CD4-positive, alpha-beta T cell treated with Interleukin-4 for 4 hours (primary cell): ENCODE measurements around the gene NDUFAF4.

Source experiments
- DNase-seq: peaks from one replicate; pipeline ENCODE4 v3.0.0-alpha.2; 2020

NDUFAF4 gene

DNA sequence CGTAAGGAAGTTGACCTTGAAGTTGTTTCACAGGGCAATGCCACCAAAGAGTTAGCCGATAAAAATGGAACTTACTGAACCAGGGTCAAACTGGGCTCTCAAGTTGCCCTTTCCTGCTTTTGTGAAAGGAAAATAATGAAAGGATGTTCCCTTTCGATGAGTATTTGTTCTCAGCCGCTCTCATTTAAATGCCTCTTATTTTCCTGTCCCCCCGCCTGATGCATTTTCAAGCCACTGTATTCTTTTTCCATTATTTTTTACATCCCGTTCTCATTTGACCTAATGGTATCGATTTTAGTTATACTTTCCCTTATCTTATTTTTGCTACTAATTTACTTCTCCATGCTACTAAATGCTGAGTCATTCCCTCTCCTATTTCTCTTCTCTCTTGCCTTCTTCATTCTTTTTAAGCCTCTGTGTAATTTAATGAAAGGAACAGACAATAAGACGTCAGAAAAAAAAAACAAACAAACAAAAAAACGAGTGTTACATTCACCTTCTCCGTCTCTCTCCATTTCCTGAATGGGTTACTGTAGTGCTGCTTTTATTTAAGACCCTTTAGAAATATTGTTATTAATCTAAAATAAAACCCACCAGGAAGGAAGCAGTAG is 655 bp upstream of the NDUFAF4 start:
- DNase-seq = no peak

DNA sequence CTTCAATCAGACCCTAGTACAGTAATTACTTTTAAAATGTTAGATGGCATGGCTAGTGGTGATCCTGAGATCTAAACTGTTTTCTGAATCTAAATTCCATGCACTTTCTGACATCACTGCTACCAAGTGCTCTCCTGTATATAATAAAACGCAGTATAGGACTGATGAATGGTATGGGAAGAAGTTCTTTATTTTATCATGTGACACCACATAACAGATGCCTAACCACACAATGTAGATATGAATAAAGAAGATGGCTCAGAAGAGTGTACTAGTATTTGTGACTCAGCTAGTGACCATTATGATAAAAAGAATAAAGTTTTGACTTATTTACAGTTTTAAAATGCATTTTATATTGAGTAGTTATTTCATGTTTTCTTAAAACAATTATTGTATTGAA is 8.5 kb downstream of the NDUFAF4 start:
- no peak for DNase-seq

DNA sequence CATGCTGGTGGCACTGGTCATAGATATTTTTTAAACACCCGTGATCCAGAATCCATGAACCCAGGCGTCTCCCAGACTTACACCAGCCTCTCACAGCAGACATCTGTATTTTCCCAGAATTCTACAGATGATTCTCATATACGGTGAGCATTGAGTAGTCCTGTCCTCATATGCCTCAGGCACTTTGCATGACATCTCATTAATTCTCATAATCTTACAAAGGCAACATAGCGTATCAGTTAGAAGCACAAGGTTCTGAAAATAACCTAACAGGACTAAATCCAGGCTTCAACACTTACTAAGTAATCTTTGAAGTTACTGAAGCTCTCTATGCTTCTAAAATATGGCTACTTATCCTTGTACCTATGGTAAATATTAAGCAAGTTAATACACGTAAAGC is 8.9 kb downstream of the NDUFAF4 start:
- DNase-seq = no peak

DNA sequence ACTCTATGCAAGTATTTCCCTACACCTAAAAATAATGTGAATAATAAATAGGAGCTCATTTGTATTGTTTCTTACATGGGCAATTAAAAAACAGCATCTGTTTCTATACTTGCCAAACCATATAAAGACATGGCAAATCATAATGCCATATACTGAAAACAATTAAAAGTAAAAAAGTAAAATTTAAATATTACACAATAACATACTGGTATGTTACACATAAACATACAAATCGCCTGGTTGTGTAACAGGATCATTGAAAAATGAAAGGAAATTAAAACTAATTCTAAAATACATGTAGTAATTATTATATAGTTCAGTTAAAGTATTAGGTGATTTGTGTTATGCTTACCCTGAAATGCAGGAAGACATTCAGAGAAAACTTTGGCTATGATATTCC is 11.2 kb downstream of the NDUFAF4 start:
- no peak for DNase-seq

GRCh38 chr6:96885187-96885631 is 12.5 kb downstream of the NDUFAF4 start:
- peak; percentile 35 for DNase-seq

GRCh38 chr6:96878143-96878542 is 19.5 kb downstream of the NDUFAF4 start:
- no peak for DNase-seq

DNA sequence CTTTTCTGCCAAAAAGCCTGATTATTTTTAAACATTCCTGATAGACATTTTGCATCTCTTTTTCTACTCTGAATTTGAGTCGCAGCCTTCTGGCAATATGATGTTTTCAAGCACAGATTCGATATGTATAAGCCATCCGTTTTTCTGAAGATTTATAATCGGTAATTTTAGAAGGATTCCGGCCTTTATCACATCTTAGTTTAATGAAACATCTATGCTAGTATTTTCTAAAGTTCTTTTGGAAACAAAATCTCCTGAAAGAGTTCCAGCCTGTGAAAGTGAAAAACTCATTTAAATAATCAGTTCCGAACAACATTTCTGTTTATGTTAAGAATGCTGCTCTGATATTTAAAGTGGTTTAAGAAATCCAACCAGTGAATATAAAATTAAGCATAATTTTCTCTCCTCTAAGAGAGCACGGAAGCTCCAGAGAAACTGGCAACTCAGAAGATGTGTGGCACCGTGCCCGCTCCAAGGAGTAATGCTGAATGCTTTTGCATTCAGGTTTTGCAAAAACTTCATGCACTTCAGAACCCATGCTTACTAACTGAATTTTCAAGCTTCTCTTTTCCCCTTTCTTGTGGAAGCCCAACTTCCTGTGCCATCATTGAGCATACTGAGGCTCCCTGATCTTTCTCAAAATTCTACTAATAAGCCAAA is 20.7 kb downstream of the NDUFAF4 start:
- no peak for DNase-seq

DNA sequence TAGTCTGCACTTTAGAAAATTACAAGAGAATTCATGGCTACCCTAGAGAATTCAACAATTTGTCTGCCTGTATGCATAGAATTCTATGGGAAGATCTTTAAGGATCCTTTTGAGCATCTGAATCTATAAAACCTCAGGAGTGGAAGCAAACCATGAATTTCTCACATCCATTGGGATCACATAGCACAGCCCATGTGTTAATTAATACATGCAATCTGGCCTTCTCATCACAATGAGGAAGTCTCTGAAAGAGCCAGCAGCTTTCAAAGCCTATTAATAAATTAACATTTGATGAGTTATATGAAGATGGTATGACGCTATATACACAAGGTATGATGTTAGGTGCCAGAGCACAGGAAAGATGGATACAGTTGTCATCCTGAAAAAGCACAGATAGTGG is 24.7 kb downstream of the NDUFAF4 start:
- DNase-seq = no peak

DNA sequence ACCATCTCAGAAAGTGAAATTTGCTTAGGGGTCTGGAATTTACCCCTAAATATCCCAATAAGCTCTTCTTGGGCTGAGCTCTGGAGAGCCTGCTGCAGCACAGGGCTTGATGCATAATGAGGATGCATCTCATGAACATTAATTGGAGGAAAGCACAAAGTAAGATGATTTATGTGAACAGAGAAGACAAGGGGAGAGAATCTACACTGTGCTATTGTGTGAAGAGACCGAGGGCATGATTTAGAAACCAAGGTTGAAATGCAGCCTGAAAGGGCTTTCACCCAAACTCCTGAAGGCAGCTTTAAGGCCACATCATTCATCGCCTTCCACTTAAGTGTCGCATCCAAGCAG is 32.7 kb downstream of the NDUFAF4 start:
- no peak for DNase-seq

GRCh38 chr6:96864216-96865054 is 33.3 kb downstream of the NDUFAF4 start:
- no peak for DNase-seq

GRCh38 chr6:96862560-96862959 is 35.1 kb downstream of the NDUFAF4 start:
- no peak for DNase-seq

DNA sequence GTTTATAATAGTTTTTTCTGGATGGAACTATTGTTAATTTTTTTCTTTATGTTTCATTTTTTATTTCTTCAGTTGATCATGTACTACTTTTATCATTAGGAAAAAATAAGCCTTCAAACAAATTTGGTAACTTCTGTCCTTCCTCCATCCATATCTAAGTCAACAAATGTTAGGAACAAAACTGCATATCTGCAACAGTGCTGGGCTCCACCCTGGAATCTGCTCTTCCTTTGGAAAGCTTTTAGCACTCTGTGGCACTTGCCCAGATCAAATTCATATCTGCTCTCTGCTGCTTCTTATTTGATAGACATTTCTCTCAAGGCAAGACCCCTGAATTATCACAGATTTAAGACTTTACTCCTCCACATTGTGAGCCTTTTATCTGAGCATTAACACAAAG is 36.1 kb downstream of the NDUFAF4 start:
- no peak for DNase-seq

DNA sequence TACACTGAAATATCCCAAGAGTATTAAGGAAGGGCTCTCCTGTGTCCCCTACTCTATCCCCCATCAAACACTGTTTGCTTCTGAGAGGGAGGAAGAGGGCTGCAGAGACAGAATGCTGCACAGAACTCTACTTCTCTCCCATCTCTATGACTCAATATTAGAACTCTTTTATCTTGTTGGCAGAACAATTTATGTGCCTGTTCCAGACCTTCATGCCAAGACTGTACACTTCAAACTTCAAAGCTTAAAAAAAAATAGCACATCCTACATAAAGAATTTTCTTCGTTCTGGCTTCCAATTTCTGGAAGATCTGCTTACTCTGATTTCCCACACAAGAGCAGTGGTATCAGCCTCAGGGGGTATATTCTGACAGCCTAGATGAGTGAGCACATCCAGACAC is 40.8 kb downstream of the NDUFAF4 start:
- no peak for DNase-seq

- no peak for DNase-seq
Observed at GRCh38 chr6:96853083-96853482, 44.6 kb downstream of the NDUFAF4 start.

- DNase-seq = no peak
Observed at GRCh38 chr6:96852605-96853004, 45.1 kb downstream of the NDUFAF4 start.

DNA sequence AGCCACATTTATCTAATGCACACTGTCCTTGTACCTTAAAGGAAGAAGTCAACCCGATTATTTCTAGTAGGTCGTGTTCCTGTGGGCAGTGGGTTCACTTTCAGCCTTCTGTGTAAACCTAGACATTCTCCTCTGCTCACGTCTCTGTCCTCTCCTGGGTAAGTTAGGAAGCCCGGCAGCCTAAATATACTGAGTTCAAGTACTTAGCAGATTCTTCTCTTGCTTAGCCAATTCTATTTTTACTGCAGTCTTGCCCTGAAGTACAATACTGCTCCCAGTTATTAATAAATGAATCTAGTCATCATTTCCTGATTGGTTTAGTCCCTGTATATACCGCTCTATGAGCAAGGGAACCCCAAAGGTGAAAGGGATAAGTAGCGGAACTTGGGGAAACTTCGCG is 45.8 kb downstream of the NDUFAF4 start:
- no peak for DNase-seq

DNA sequence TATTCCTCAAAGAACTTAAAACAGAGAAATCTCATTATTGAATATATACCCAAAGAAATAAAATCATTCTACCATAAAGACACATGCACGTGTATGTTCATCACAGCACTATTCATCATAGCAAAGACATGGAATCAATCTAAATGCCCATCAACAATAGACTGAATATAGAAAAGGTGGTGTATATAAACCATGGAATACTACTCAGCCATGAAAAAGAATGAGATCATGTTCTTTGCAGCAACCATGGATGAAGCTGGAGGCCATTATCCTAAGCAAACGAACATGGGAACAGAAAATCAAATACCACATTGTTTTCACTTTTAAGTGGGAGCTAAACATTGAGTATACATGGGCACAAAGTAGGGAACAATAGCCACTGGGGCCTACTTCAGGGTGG is 48.1 kb downstream of the NDUFAF4 start:
- no peak for DNase-seq

- DNase-seq = no peak
Observed at GRCh38 chr6:96844530-96844929, 53.2 kb downstream of the NDUFAF4 start.

DNA sequence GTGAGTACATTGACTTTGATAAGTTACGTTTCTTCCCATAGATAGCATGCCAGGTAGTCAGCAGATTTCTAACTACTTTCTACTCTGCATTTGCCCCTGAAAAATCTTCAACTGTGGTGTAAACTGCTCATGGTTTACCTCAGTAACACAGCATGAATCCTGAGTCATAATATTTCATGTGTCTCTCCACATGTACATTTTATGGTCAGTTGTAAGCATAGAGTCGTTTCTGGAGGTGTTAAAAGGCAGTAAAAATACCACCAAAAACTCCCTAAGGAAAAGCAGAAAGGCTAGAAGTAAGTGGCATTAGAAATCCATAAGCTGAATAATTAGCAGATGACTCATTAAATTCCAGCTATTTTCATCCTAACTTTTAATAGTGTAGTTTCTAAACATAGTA is 56.3 kb downstream of the NDUFAF4 start:
- DNase-seq = no peak
